H1 (cell line): ENCODE measurements around the gene ATP5PF. TPM values are rescaled to one million over a fixed set of nuclear protein-coding genes. Genes with fewer than 3 reads are reported as not detected.
A peak's percentile ranks its signal among the peaks of the same experiment; 100 is the strongest.

Experiments used
- BACH1 ChIP-seq: IDR thresholded peaks from 2 replicates; pipeline ENCODE4 v1.6.1; 2012; ENCODE audit warnings: low read length, improper control_type of control experiment
- CHD2 ChIP-seq: IDR thresholded peaks from 2 replicates; pipeline ENCODE4 v1.6.1; 2012; ENCODE audit warnings: low read length, improper control_type of control experiment
- HDAC2 ChIP-seq, 2 experiments: fragments of 300-600 bp in 1 of 2; sonication (generic) in 1 of 2; IDR thresholded peaks; 2 replicates each; pipeline ENCODE4 v1.6.1; 2011 to 2012; ENCODE audit warnings: low read depth in 2 of 2, low read length in 2 of 2, mild to moderate bottlenecking in 2 of 2, moderate library complexity in 2 of 2, borderline replicate concordance in 1 of 2, inconsistent platforms in 1 of 2
- NANOG ChIP-seq: IDR thresholded peaks from 2 replicates; pipeline ENCODE4 v1.6.1; 2011; ENCODE audit warnings: low read length, low read depth, mild to moderate bottlenecking, inconsistent platforms; ENCODE audit not compliant: insufficient read depth, poor library complexity, severe bottlenecking
- PHF8 ChIP-seq: fragments of 200-600 bp; sonication (generic); conservative IDR thresholded peaks from 2 replicates; pipeline ENCODE4 v1.7.1; 2012; ENCODE audit warnings: low read depth, mild to moderate bottlenecking, inconsistent platforms, low read length, moderate library complexity
- RXRA ChIP-seq: IDR thresholded peaks from 2 replicates; pipeline ENCODE4 v1.6.1; 2011; ENCODE audit warnings: low read depth, mild to moderate bottlenecking, low read length, moderate library complexity; ENCODE audit not compliant: insufficient read depth
- SIX5 ChIP-seq: IDR thresholded peaks from 2 replicates; pipeline ENCODE4 v1.6.1; 2011; ENCODE audit warnings: mild to moderate bottlenecking, low read depth, low read length
- SRF ChIP-seq: IDR thresholded peaks from 2 replicates; pipeline ENCODE4 v1.6.1; 2011; ENCODE audit warnings: mild to moderate bottlenecking, low read depth, low read length, moderate library complexity
- TBP ChIP-seq: IDR thresholded peaks from 2 replicates; pipeline ENCODE4 v1.6.1; 2011; ENCODE audit warnings: low read depth, low read length, improper control_type of control experiment
- polyA plus RNA-seq, 7 experiments: library from polyadenylated mRNA; depleted of rRNA in 3 of 7; stranded (reverse) in 5 of 7; unstranded in 2 of 7; fragments of >200 nt in 5 of 7; fragments of 200-250 nt in 2 of 7; gene quantifications; 1 replicate in 5 of 7; 2 replicates in 1 of 7; 4 replicates in 1 of 7; pipeline versions ENCODE4 v1.2.1 to v1.2.3, GENCODE V29; 2011 to 2013; ENCODE audit warnings: missing spikeins in 2 of 7, mixed read lengths in 2 of 7
- total RNA-seq: library from RNA; stranded (reverse); fragmentation: NEBNext Ultra II Directional; extraction: Animal tissue kit (Norgen Biotek cat#: 25700); gene quantifications from 2 replicates; pipeline ENCODE4 v1.2.1, GENCODE V29; 2021
- TF ChIP-seq, protein P1 (sequence below): fragments of 300-600 bp; sonication (generic); IDR thresholded peaks from 2 replicates; pipeline ENCODE4 v1.7.1; 2012; ENCODE audit warnings: low read length, moderate library complexity, mild to moderate bottlenecking, inconsistent platforms; ENCODE audit not compliant: insufficient replicate concordance

ATP5PF gene
- total and polyA plus RNA-seq, 2 of the 8 experiments (the other 6 are each of a cell fraction or from before 2014, with no cell fraction given), result 135 to 240 TPM

DNA sequence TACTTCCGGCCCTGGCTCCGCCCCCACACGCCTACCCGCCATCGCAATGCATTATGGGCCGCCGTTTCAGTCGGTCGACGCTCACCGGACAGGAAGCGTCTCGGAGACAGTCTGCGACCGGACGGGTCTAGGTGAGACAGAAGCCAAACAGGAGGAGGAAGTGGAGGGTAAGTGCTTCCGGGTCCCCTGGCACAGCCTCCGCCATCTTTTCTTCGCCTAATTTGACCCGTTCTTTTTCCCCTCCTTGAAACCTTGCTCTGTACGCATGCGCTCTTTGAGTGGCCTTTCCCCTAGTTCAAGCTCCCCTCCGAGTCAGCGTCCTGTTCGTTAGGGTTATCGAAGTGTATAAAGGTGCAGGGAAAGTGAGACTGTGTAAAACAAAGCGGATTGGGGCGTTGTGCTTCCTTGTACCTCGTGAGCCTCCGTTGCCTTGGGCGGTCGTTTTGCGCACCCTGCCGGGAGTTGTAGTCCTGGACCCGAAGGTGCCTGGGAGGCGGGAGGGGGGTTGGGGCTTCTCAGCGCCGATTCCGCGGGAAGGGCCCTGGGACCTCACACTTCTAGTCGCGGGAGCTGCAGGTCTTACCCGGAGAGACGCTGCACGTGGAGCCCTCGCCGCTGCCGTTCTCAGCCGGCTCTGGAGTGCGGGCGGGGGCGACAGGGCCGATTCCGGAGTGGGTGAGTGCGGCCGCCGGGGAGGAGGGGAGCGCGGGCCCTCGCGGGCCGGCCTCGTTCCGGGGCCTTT, at the start of gene ATP5PF, which contains the start of gene GABPA (continued):
- TF ChIP-seq, protein P1, sequence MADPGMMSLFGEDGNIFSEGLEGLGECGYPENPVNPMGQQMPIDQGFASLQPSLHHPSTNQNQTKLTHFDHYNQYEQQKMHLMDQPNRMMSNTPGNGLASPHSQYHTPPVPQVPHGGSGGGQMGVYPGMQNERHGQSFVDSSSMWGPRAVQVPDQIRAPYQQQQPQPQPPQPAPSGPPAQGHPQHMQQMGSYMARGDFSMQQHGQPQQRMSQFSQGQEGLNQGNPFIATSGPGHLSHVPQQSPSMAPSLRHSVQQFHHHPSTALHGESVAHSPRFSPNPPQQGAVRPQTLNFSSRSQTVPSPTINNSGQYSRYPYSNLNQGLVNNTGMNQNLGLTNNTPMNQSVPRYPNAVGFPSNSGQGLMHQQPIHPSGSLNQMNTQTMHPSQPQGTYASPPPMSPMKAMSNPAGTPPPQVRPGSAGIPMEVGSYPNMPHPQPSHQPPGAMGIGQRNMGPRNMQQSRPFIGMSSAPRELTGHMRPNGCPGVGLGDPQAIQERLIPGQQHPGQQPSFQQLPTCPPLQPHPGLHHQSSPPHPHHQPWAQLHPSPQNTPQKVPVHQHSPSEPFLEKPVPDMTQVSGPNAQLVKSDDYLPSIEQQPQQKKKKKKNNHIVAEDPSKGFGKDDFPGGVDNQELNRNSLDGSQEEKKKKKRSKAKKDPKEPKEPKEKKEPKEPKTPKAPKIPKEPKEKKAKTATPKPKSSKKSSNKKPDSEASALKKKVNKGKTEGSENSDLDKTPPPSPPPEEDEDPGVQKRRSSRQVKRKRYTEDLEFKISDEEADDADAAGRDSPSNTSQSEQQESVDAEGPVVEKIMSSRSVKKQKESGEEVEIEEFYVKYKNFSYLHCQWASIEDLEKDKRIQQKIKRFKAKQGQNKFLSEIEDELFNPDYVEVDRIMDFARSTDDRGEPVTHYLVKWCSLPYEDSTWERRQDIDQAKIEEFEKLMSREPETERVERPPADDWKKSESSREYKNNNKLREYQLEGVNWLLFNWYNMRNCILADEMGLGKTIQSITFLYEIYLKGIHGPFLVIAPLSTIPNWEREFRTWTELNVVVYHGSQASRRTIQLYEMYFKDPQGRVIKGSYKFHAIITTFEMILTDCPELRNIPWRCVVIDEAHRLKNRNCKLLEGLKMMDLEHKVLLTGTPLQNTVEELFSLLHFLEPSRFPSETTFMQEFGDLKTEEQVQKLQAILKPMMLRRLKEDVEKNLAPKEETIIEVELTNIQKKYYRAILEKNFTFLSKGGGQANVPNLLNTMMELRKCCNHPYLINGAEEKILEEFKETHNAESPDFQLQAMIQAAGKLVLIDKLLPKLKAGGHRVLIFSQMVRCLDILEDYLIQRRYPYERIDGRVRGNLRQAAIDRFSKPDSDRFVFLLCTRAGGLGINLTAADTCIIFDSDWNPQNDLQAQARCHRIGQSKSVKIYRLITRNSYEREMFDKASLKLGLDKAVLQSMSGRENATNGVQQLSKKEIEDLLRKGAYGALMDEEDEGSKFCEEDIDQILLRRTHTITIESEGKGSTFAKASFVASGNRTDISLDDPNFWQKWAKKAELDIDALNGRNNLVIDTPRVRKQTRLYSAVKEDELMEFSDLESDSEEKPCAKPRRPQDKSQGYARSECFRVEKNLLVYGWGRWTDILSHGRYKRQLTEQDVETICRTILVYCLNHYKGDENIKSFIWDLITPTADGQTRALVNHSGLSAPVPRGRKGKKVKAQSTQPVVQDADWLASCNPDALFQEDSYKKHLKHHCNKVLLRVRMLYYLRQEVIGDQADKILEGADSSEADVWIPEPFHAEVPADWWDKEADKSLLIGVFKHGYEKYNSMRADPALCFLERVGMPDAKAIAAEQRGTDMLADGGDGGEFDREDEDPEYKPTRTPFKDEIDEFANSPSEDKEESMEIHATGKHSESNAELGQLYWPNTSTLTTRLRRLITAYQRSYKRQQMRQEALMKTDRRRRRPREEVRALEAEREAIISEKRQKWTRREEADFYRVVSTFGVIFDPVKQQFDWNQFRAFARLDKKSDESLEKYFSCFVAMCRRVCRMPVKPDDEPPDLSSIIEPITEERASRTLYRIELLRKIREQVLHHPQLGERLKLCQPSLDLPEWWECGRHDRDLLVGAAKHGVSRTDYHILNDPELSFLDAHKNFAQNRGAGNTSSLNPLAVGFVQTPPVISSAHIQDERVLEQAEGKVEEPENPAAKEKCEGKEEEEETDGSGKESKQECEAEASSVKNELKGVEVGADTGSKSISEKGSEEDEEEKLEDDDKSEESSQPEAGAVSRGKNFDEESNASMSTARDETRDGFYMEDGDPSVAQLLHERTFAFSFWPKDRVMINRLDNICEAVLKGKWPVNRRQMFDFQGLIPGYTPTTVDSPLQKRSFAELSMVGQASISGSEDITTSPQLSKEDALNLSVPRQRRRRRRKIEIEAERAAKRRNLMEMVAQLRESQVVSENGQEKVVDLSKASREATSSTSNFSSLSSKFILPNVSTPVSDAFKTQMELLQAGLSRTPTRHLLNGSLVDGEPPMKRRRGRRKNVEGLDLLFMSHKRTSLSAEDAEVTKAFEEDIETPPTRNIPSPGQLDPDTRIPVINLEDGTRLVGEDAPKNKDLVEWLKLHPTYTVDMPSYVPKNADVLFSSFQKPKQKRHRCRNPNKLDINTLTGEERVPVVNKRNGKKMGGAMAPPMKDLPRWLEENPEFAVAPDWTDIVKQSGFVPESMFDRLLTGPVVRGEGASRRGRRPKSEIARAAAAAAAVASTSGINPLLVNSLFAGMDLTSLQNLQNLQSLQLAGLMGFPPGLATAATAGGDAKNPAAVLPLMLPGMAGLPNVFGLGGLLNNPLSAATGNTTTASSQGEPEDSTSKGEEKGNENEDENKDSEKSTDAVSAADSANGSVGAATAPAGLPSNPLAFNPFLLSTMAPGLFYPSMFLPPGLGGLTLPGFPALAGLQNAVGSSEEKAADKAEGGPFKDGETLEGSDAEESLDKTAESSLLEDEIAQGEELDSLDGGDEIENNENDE, result no peak
- TF ChIP-seq RXRA (no peak), NANOG (no peak), SIX5 (0 out of 2 replicates have a peak, but pooled peaks have one; percentile 35), SRF (no peak), CHD2 (peak; percentile 84), PHF8 (peak; percentile 97), HDAC2 (IDR thresholded peaks at IDR 0.05; ENCODE audit: borderline replicate concordance in 1 of 2, low read depth in 2 of 2, low read length in 2 of 2) (no peak), TBP (peak; percentile 84), BACH1 (no peak)
